Liver (tissue), 3 donors: ENCODE data around the gene ARL13B.

ENCODE experiments used
- CTCF ChIP-seq: fragments of 150-350 bp; IDR thresholded peaks from 2 replicates; pipeline ENCODE4 v1.5.1; 2017; ENCODE audit warnings: improper control_type of control experiment, low read depth, low read length; ENCODE audit not compliant: missing input control
- EGR1 ChIP-seq, 2 donors: IDR thresholded peaks; 2 replicates each; pipeline ENCODE4 v1.6.1; 2016 to 2018; ENCODE audit warnings: antibody characterized with exemption in 2 of 2, low read depth in 2 of 2
- FOXA1 ChIP-seq: IDR thresholded peaks from 2 replicates; pipeline ENCODE4 v1.6.1; 2016; ENCODE audit warnings: antibody characterized with exemption
- GABPA ChIP-seq, 2 donors: IDR thresholded peaks in 1 of 2; conservative IDR thresholded peaks in 1 of 2; 2 replicates each; pipeline ENCODE4 v1.6.1; 2016; ENCODE audit warnings: antibody characterized with exemption in 2 of 2, mild to moderate bottlenecking in 1 of 2, moderate library complexity in 1 of 2
- HNF4G ChIP-seq: IDR thresholded peaks from 2 replicates; pipeline ENCODE4 v1.6.1; 2016; ENCODE audit warnings: antibody characterized with exemption
- JUND ChIP-seq, 2 donors: IDR thresholded peaks; 2 replicates each; pipeline ENCODE4 v1.6.1; 2016; ENCODE audit warnings: antibody characterized with exemption in 2 of 2
- RAD21 ChIP-seq, 2 donors: IDR thresholded peaks; 2 replicates each; pipeline ENCODE4 v1.6.1; 2016; ENCODE audit warnings: antibody characterized with exemption in 2 of 2, mild to moderate bottlenecking in 2 of 2
- RXRA ChIP-seq, 2 donors: IDR thresholded peaks; 2 replicates each; pipeline ENCODE4 v1.6.1; 2017 to 2018; ENCODE audit warnings: antibody characterized with exemption in 2 of 2, mild to moderate bottlenecking in 1 of 2
- SP1 ChIP-seq: IDR thresholded peaks from 2 replicates; pipeline ENCODE4 v1.6.1; 2018; ENCODE audit warnings: antibody characterized with exemption, mild to moderate bottlenecking
- YY1 ChIP-seq: IDR thresholded peaks from 2 replicates; pipeline ENCODE4 v1.6.1; 2016; ENCODE audit warnings: antibody characterized with exemption, mild to moderate bottlenecking
- TF ChIP-seq, protein P1 (sequence below): IDR thresholded peaks from 2 replicates; pipeline ENCODE4 v1.6.1; 2016; ENCODE audit warnings: antibody characterized with exemption
- TF ChIP-seq, protein P2 (sequence below): IDR thresholded peaks from 2 replicates; pipeline ENCODE4 v1.6.1; 2016; ENCODE audit warnings: antibody characterized with exemption
- TF ChIP-seq, protein P3 (sequence below): IDR thresholded peaks from 2 replicates; pipeline ENCODE4 v1.6.1; 2016; ENCODE audit warnings: antibody characterized with exemption
- TF ChIP-seq, protein P4 (sequence below): IDR thresholded peaks from 2 replicates; pipeline ENCODE4 v1.6.1; 2016; ENCODE audit warnings: antibody characterized with exemption, mild to moderate bottlenecking
- donor health status: healthy.
- donor health status: healthy.

DNA sequence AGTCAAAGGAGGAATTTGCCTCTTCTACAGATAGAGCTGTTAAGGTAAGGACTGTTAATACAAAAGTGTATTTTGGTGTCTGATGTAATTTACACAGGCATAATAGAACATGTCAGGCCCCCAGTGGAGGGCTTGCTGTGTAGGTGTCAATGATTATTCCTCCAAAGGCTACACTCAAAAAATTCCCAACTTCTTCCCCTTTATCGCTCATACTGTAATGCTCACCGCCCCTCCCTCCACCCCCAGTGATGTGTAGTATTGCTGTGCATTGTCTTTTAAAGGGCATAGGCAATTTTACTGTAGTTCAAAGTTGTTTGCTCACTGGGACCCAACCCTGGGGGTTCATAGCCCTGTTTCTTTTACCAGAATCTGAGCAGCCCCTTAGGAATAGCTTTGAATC is 115.2 kb downstream of the ARL13B start:
- no peak for TF ChIP-seq CTCF
- TF ChIP-seq, protein P1, sequence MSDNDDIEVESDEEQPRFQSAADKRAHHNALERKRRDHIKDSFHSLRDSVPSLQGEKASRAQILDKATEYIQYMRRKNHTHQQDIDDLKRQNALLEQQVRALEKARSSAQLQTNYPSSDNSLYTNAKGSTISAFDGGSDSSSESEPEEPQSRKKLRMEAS = no peak
- TF ChIP-seq, protein P2, sequence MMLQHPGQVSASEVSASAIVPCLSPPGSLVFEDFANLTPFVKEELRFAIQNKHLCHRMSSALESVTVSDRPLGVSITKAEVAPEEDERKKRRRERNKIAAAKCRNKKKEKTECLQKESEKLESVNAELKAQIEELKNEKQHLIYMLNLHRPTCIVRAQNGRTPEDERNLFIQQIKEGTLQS = no peak
- TF ChIP-seq YY1 = no peak
- TF ChIP-seq FOXA1 = no peak
- no peak for TF ChIP-seq RXRA (IDR thresholded peaks at IDR 0.05)
- no peak for TF ChIP-seq JUND (IDR thresholded peaks at IDR 0.05)
- TF ChIP-seq, protein P3, sequence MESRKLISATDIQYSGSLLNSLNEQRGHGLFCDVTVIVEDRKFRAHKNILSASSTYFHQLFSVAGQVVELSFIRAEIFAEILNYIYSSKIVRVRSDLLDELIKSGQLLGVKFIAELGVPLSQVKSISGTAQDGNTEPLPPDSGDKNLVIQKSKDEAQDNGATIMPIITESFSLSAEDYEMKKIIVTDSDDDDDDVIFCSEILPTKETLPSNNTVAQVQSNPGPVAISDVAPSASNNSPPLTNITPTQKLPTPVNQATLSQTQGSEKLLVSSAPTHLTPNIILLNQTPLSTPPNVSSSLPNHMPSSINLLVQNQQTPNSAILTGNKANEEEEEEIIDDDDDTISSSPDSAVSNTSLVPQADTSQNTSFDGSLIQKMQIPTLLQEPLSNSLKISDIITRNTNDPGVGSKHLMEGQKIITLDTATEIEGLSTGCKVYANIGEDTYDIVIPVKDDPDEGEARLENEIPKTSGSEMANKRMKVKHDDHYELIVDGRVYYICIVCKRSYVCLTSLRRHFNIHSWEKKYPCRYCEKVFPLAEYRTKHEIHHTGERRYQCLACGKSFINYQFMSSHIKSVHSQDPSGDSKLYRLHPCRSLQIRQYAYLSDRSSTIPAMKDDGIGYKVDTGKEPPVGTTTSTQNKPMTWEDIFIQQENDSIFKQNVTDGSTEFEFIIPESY = no peak
- no peak for TF ChIP-seq RAD21 (IDR thresholded peaks at IDR 0.05)
- TF ChIP-seq HNF4G = no peak
- TF ChIP-seq, protein P4, sequence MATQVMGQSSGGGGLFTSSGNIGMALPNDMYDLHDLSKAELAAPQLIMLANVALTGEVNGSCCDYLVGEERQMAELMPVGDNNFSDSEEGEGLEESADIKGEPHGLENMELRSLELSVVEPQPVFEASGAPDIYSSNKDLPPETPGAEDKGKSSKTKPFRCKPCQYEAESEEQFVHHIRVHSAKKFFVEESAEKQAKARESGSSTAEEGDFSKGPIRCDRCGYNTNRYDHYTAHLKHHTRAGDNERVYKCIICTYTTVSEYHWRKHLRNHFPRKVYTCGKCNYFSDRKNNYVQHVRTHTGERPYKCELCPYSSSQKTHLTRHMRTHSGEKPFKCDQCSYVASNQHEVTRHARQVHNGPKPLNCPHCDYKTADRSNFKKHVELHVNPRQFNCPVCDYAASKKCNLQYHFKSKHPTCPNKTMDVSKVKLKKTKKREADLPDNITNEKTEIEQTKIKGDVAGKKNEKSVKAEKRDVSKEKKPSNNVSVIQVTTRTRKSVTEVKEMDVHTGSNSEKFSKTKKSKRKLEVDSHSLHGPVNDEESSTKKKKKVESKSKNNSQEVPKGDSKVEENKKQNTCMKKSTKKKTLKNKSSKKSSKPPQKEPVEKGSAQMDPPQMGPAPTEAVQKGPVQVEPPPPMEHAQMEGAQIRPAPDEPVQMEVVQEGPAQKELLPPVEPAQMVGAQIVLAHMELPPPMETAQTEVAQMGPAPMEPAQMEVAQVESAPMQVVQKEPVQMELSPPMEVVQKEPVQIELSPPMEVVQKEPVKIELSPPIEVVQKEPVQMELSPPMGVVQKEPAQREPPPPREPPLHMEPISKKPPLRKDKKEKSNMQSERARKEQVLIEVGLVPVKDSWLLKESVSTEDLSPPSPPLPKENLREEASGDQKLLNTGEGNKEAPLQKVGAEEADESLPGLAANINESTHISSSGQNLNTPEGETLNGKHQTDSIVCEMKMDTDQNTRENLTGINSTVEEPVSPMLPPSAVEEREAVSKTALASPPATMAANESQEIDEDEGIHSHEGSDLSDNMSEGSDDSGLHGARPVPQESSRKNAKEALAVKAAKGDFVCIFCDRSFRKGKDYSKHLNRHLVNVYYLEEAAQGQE = no peak
- TF ChIP-seq EGR1 (IDR thresholded peaks at IDR 0.05; ENCODE audit: low read depth in 2 of 2) = no peak
- no peak for TF ChIP-seq SP1
- TF ChIP-seq GABPA (IDR thresholded peaks at IDR 0.05 in 1 of 2, conservative IDR thresholded peaks at IDR 0.05 in 1 of 2) = no peak
